GM10847 (cell line): Measurements from ENCODE around the gene NDUFB5.

Source experiments
- POLR2A ChIP-seq: IDR thresholded peaks from 2 replicates; pipeline ENCODE4 v1.6.1; 2011; ENCODE audit not compliant: insufficient read length; ENCODE audit errors: extremely low read depth

NDUFB5 gene

GRCh38 chr3:179663093-179663492 lies 58.5 kb downstream of the NDUFB5 start:
- TF ChIP-seq POLR2A: no peak

- no peak for TF ChIP-seq POLR2A
These were observed 61.4 kb downstream of the NDUFB5 start for GRCh38 chr3:179666030-179666429.

GRCh38 chr3:179666436-179667035 lies 61.9 kb downstream of the NDUFB5 start:
- TF ChIP-seq POLR2A: no peak

- TF ChIP-seq POLR2A: no peak
These were observed 63.8 kb downstream of the NDUFB5 start for GRCh38 chr3:179668429-179668828.

GRCh38 chr3:179670311-179670710 lies 65.7 kb downstream of the NDUFB5 start:
- no peak for TF ChIP-seq POLR2A

- TF ChIP-seq POLR2A: no peak
These were observed 66.7 kb downstream of the NDUFB5 start for GRCh38 chr3:179671309-179671708.

GRCh38 chr3:179671747-179672242 lies 67.2 kb downstream of the NDUFB5 start:
- TF ChIP-seq POLR2A: no peak

- TF ChIP-seq POLR2A: no peak
These were observed 68.3 kb downstream of the NDUFB5 start for GRCh38 chr3:179672918-179673317.

GRCh38 chr3:179673523-179673922 lies 68.9 kb downstream of the NDUFB5 start:
- TF ChIP-seq POLR2A: no peak

- no peak for TF ChIP-seq POLR2A
These were observed 71.5 kb downstream of the NDUFB5 start for GRCh38 chr3:179676081-179676480.
